Stimulated activated CD4-positive, alpha-beta T cell treated with anti-CD3 and anti-CD28 coated beads, Interleukin-4, amount 100 ng/mL, for 4 hours (primary cell): Measurements from ENCODE around the gene USP4.
"Not testable (repeated sequence)": the region's sequence is repeated elsewhere in the genome, so short reads cannot be mapped to it uniquely, and the experiment has no call there.

Experiments
- DNase-seq, 2 experiments: peaks; one replicate each; pipeline ENCODE4 v3.0.0-alpha.2; 2020

Gene USP4, protein sequence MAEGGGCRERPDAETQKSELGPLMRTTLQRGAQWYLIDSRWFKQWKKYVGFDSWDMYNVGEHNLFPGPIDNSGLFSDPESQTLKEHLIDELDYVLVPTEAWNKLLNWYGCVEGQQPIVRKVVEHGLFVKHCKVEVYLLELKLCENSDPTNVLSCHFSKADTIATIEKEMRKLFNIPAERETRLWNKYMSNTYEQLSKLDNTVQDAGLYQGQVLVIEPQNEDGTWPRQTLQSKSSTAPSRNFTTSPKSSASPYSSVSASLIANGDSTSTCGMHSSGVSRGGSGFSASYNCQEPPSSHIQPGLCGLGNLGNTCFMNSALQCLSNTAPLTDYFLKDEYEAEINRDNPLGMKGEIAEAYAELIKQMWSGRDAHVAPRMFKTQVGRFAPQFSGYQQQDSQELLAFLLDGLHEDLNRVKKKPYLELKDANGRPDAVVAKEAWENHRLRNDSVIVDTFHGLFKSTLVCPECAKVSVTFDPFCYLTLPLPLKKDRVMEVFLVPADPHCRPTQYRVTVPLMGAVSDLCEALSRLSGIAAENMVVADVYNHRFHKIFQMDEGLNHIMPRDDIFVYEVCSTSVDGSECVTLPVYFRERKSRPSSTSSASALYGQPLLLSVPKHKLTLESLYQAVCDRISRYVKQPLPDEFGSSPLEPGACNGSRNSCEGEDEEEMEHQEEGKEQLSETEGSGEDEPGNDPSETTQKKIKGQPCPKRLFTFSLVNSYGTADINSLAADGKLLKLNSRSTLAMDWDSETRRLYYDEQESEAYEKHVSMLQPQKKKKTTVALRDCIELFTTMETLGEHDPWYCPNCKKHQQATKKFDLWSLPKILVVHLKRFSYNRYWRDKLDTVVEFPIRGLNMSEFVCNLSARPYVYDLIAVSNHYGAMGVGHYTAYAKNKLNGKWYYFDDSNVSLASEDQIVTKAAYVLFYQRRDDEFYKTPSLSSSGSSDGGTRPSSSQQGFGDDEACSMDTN

DNA sequence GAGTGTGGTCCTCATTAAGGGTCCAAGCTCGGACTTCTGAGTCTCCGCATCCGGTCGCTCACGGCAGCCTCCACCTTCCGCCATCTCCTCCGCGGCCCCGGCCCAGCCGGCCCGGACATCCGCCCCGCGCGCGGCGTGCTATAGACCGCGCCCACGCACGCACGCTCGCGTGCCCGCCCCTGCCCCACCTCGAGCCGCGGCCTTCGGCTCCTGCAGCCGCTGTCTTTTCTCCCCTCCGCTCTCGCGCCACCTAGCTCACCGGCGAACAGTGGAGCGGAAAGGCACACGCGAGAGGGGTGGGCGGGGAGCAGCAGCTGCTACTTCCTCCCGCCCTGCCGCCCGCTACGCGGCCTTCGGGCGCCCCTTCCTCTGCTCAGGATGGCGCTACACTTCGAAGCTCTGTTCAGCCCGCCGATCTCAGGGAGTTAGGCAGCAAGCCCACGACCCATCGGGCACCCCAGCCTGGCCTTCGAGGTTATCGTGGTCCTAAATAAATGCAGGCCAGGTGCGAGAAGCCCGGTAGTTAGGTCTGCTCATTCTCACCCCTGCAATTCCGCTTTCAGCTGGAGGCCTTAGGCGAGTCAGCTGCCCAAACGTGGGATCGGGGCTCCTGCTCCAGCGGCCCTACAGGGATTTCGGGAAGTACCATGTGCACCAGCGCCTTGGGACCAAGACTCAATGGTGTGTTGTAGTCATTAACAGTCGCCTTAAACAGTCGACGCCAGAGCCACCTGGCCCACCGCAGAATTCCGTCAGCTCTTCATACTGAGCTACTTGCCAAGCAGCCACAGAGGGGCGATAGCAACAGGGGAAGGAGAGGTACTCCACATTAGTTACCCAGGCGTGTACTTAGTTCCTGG, at the start of gene USP4:
Gene USP4, minus strand, starts transcription at position 113 of the 860 bp plus-strand sequence. Its CDS starts 29 bp downstream, at position 84.
- DNase-seq = peak; percentile 94 to 95

DNA sequence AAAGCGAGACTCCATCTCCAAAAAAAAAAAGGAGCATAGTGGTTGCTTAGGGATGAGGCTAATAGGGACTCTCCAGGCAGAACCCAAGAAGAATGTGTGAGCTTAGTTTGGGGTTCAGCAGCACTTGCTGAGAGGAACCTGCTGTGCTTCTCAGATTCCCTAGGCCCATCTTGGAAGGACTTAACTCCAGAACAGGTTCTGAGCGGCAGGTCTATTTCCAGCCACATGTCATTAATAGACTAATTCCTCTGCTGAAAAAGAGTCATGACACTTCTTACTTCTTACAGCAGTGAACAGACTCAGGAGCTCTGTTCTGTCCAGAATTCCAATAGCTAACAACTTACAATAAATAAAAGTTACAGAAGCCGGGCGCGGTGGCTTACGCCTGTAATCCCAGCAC, 49.4 kb upstream of the USP4 start:
- no peak for DNase-seq

DNA sequence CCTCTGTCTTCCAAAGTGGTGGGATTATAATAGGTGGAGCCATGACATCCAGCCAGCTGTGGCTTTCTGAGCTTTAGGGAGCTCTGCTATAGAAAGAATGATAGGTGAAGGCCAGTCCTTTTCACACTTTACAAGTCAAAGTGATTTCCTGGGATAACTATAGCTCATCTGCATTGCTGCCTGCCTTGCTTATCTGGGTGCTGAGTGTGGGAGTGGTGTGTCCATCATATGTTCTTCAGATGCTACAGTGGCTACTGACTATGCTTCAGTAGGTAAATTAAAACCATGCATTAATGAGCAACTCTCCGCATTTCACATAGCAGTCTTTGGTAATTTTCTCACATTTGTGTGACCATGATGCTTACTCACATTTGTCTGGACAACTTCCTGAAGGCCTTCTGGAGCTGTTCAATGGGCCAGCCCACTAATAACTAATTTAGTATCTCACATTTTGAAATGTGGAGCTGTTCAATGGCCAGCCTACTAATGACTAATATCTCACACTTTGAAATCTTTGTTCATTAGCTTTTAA, 48.5 kb upstream of the USP4 start:
- no peak for DNase-seq

DNA sequence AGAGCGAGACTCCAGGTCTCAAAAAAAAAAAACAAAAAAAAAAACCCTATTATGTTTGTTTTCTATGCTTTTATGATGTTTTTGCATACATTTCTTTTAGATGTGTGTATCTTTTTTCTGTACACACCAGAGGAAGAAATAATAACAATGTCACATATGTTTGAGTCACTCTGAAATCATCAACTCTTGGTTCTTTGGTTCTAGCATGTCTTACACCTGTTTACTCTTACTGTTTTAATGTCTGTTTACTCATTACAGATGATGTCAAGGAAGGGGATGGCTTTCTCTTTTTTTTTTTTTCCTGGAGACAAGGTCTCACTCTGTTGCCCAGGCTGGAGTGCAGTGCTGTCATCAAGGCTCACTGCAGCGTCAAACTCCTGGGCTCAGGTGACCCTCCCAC, 47.9 kb upstream of the USP4 start:
- DNase-seq = no peak

DNA sequence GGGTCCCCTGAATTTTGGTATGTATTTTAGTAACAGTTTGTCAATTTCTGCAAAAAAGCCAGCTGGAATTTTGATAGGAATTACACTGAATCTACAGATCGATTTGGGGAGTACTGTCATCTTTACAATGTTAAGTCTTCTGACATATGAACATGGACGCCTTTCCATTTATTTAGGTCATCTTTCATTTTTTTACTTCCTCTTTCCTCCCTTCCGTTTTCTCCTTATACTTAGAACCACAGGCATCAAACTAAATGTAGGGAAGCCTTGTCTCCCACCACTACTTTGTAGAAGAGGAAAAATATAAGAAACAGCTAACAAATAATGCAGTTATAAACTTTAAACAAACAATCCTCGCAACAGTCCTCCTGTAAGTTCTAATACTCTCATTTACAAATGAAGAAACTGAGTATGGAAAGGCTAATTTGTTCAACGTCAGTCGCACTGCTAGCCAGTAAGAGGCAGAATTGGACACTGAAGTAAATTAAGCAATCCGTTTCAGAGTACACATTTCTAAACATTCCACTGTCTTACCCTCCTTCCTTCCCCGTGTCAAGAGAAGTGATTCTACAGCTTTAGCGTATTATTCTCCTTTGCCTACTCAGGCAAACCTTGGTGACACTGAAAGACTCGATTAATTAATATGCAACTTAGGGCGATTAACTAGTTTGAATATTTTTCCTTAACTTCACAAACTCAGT, 46.4 kb upstream of the USP4 start:
- DNase-seq = no peak

DNA sequence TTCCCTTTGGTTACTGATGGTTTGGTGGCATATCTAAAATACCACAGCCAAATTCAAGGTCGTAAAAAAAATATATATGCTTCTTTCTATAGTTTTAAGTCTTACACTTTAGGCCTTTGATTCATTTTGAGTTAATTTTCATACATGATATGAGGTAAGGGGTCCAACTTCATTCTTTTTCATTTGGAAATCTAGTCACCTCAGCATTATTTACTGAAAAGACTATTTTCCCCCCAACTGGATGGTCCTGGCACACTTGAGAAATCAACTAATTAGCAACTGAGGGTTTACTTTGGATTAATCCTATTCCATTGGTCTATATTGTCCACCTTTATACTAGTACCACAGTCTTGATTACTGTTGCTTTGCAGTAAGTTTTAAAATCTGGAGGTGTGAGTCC, 45.8 kb upstream of the USP4 start:
- DNase-seq = no peak

DNA sequence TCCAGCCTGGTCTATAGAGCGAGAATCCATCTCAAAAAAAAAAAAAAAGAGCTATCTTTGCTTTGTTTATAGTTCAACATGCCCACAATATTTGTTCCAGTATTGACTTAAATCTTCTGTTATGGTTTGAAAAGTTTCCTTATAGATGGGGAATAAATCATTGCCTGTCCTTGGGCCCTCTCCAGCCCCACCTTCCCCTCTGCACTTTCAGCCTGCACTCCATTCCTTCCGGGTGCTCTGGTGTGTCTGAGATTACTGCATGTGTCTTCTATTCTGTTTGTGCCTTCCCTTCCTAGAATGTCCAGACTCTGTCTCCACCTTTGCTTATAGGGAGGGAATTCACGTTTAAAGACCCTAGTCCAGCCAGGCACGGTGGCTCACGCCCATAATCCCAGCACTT, 43.5 kb upstream of the USP4 start:
- no peak for DNase-seq

DNA sequence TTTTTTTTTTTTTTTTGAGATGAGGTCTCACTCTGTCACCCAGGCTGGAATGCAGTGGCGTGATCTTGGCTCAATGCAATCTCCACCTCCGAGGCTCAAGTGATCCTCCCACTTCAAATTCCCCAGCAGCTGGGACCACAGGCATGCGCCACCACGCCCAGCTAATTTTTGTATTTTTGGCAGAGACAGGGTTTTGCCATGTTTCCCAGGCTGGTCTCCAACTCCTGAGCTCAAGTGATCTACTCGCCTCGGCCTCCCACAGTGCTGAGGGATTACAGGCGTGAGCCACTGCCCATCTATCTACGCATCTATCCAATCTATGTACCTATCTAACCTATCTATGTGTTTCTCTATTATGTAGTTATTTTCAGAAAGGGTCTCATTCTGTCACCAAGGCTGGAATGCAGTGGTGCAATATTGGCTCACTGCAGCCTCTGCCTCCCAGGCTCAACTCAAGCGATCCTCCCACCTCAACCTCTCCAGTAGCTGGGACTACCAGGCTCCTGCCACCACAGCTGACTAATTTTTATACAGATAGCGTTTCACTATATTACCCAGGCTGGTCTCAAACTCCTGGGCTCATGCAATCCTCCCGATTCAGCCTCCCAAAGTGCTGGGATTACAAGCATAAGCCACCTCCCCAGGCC, 38.5 kb upstream of the USP4 start:
- DNase-seq = no peak

DNA sequence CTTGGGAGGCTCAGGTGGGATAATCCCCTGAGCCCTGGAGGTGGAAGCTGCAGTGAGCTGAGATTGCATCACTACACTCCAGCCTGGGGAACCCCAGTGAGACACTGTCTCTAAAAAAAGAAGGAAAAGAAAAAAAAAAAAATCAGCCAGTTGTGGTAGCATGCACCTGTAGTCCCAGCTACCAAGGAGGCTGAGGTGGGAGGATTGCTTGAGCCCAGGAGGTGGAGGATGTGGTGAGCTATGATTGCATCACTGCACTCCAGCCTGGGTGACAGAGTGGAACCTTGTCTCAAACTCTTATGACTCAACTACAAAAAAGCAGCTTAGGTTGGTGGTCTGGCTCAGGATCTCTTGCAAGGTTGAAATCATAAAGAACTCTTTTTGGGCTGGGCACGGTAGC, 37.6 kb upstream of the USP4 start:
- peak; percentile 22 to 74 for DNase-seq

DNA sequence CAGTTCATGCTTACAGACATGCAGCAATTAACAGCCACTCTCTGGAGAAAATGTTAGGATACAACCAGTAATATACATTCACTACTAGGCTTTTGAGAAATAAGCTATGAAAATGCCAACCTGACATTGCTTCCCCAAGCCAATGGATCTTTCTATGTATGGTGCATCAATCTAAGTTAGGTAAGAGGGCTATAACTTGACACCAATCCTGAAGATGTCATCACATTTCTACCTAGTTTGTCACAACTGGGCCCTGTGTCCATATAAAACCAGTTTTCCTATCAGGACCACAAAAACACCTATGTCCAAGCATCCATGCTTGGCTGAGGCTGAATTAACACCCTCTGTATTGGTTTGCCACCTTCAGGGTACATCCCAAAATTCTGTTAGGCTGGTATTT, 32.1 kb upstream of the USP4 start:
- DNase-seq = no peak

DNA sequence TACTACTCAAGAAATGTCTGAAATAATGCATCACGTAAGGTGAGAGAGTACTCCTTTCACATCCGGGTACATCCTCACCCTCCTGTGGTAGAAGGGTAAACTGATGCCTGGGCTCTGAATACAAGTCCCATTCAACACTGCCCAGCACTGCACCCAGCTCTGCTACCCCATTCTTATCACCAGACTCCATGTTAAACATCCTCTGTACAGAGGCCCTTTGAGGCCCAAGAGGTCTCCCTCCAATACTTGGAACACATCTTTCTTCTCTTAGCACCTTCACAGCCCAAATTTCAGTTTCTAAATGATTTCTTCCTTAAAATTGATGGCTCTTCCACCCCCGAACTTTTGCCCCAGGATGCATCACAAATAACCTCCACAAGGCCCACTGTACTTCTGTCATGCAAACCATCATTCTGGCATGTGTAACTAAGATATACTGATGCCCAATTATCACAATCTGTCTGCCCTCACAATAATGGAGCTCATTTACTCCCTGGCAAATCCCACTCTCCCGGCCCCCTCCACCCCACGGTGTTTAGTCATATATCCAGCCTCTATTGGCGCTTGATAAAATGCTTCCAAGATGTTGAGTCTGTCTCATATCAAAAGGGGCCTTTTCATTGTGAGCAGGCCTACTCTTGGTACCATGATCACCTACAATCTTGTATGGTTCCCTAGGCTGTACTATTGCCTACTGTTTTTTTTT, 30.9 kb upstream of the USP4 start:
- DNase-seq = no peak

DNA sequence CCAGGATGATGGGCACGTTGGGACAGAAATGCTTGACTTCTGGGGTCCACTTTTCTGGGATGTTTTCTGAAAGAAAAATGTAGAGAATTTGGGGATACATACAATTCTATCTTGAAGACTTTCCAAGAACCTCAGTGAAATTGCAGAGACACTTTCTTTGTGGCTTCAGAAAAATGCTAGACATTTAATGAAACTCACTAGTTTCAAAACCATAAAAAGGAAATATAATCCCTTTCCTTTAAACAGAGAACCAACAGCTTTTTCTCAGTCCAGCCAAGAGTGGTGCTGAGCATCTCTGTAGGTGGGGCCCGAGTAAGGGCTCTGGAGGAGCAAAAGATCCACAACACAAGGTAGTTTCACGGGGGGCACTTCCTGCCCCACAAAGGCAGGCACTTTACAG, 22.7 kb upstream of the USP4 start:
- DNase-seq = no peak

DNA sequence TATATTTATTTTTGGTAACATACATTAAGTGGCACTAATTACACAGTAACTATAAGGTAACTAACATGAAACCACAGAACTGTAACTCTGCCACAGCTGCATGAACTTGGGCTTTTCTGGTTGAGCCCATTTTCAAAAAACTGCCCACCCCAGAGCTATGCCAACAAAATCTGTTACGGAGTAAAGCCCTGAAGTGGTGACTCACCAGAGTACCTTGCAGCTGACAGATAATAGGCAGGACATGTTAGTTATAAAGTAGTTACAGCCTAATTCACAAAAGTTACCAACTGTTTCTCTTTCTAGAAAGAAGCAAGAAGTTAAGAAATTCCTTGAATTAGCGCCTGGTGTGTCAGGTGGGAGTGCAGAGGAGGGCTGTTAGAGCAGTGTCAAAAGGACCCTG, 19.8 kb upstream of the USP4 start:
- DNase-seq = no peak

DNA sequence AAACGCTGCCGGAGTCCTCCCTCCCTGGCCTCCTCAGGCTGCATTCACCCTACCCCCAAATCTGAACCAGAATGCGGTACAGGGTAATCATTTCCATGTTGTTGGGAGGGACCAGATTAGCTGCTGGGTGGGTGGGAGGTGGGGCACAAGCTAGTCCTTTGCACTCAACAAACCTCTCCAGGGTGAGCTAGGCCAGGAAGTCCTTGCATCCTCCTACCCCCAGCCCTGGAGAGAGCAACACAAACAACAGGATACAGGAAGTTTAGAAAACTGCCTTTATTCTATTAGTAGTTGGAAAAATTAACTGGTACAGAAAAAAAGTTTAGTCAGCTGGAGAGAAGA, 19.0 kb upstream of the USP4 start:
- DNase-seq = peak in 1 of 2 experiments; percentile 15

DNA sequence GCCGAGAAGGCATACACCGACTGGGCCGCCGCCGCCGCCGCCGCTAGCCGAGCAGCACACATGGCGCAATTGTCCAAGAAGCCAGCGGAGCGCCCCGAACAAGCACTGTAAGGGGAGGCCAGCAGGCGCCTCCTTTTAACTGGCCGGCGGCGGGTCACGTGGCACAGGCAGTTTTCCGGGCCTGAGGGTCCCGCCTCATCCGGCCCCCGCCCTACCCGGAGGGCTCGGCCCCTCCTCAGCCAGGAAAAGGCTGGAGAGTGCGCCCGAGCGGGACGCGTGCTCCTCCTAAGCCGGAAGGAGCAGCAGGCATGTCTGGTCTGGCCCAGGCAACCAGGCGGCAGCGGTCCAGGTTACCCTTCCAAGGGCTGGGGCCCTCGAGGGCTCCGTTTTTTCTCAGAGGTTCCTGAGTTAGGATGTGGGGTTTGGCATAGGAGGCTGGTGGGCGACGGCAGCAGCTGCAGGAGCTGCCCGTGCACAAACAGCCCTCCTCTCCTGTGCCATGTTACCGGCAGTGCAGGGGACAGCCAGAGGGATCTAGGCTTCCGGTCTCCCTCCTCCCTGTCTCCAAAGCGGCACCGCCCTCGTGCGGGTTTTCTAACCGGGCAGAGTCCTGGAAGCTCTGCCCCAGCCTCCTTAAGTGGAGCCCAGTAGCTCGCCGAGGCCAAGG, 18.5 kb upstream of the USP4 start, which contains the start of gene GPX1:
Gene GPX1, minus strand, starts transcription at position 137 of the 667 bp plus-strand sequence. Its CDS starts 75 bp downstream, at position 62.
- peak; percentile 56 to 75 for DNase-seq

DNA sequence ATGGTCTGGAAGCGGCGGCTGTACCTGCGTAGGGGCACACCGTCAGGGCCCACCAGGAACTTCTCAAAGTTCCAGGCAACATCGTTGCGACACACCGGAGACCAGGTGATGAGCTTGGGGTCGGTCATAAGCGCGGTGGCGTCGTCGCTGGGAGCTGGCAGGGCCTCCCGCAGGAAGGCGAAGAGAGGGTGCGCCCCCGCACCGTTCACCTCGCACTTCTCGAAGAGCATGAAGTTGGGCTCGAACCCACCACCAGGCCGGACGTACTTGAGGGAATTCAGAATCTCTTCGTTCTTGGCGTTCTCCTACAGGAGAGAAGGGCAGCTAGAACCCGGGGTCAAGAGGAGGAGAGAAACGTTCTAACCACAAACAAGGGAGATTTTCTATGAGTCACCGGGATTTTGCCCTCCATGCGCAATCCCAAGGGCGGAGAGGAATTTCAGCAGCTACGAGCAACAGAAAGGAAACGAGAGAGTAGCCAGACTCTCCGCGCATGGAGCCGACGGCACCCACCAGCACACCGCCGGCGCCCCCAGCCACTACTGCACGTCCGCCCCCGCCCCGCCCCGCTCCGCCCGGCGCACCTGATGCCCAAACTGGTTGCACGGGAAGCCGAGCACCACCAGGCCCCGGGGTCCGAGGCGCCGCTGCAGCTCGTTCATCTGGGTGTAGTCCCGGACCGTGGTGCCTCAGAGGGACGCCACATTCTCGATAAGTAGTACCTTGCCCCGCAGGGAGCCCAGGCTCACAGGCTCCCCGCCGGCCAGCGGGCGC, 17.8 kb upstream of the USP4 start:
- DNase-seq = peak; percentile 50 to 54

DNA sequence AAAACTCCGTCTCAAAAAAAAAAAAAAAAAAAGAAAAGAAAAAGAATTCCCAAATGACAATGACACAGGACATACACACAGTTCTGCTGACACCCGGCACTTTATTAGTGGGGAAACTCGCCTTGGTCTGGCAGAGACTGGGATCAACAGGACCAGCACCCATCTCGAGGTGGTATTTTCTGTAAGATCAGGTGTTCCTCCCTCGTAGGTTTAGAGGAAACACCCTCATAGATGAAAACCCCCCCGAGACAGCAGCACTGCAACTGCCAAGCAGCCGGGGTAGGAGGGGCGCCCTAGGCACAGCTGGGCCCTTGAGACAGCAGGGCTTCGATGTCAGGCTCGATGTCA, 17.2 kb upstream of the USP4 start:
- DNase-seq = not testable (repeated sequence)

DNA sequence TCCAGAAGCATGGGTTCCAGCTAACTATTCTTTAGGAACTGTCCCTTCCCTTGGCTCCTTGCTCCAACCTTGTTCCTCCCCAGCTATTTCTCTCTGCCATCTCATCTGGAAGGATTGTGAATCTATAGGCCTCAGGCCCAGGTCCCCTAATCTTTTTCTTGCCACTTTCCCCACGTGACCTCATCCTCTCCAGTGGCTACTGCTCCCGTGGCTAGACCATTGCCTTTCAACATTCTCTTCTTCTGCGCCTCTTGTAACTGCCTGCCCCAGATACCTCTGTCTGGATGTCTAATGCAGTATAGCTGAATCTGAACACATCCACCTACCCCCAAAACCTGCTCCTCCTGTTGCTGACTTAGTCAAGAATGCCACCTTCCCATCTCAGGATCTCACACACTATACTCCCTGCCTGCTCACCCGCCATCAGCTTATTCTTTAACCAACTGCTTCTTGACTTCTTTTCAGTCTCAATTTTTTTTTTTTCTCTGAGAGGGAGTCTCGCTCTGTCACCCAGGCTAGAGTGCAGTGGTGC, 13.1 kb upstream of the USP4 start:
- DNase-seq = no peak

DNA sequence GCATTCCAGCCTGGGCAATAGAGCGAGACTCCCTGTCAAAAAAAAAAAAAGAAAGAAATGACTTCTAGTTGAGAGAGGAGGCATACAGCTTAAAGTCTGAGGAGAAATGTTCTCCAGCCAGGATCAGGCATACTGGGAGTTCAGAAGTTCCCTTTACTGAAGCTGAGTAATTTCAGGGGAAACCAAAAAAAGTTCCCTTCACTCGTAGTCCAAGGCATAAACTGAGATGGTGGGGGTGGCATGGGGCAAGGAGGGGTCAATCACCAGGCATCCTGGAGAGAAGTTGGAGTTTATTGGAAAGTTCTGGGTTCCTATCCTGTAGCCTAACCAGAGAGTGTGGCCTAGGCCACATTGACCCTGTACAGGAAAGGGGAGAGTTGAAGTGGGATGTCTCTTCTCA, 12.4 kb upstream of the USP4 start:
- DNase-seq = no peak
